Spleen (tissue), 11 donors: ENCODE measurements around the gene RNF41. TPM values are rescaled to one million over a fixed set of nuclear protein-coding genes. Genes with fewer than 3 reads are reported as not detected.
A peak's percentile ranks its signal among the peaks of the same experiment; 100 is the strongest.
"Not testable (repeated sequence)": the region's sequence is repeated elsewhere in the genome, so short reads cannot be mapped to it uniquely, and the experiment has no call there.

ENCODE experiments used
- DNase-seq: peaks from one replicate; pipeline ENCODE4 v3.0.0-alpha.2; 2020
- H3K27ac ChIP-seq, 8 donors: fragments of 200-600 bp; sonication (generic) in 7 of 8; 1 replicate in 4 of 8; 2 replicates in 4 of 8; pipeline versions ENCODE4 v1.5.0 to v1.8.0; 2016 to 2021; ENCODE audit warnings: inconsistent platforms in 4 of 8, mild to moderate bottlenecking in 4 of 8, moderate library complexity in 1 of 8
- H3K27me3 ChIP-seq, 7 donors: fragments of 200-600 bp; sonication (generic) in 6 of 7; replicated peaks in 1 of 7; 1 replicate in 4 of 7; 2 replicates in 3 of 7; pipeline versions ENCODE4 v1.5.0 to v1.8.0; 2016 to 2021; ENCODE audit warnings: inconsistent platforms in 3 of 7, mild to moderate bottlenecking in 1 of 7
- H3K36me3 ChIP-seq, 6 donors: fragments of 200-600 bp; sonication (generic) in 5 of 6; 1 replicate in 4 of 6; 2 replicates in 2 of 6; pipeline versions ENCODE4 v1.5.0 to v1.8.0; 2016 to 2021; ENCODE audit warnings: inconsistent platforms in 2 of 6
- H3K4me1 ChIP-seq, 6 donors: fragments of 200-600 bp; sonication (generic) in 5 of 6; 1 replicate in 3 of 6; 2 replicates in 3 of 6; pipeline versions ENCODE4 v1.5.0 to v1.8.0; 2016 to 2021; ENCODE audit warnings: inconsistent platforms in 3 of 6
- H3K4me3 ChIP-seq, 8 donors: fragments of 200-600 bp; sonication (generic) in 7 of 8; 1 replicate in 4 of 8; 2 replicates in 4 of 8; pipeline versions ENCODE4 v1.5.0 to v1.8.0; 2016 to 2021; ENCODE audit warnings: inconsistent platforms in 4 of 8, mild to moderate bottlenecking in 4 of 8, moderate library complexity in 2 of 8
- H3K9me3 ChIP-seq, 8 donors: fragments of 200-600 bp; sonication (generic) in 7 of 8; 1 replicate in 4 of 8; 2 replicates in 4 of 8; pipeline versions ENCODE4 v1.5.0 to v1.8.0; 2016 to 2021; ENCODE audit warnings: inconsistent platforms in 4 of 8
- POLR2A ChIP-seq, 3 donors: fragments of 450-650 bp; IDR thresholded peaks; one replicate each; pipeline ENCODE4 v1.5.1; 2017; ENCODE audit warnings: antibody characterized with exemption in 3 of 3, mild to moderate bottlenecking in 1 of 3
- POLR2AphosphoS5 ChIP-seq, 3 donors: sonication (generic); formaldehyde crosslinking; IDR thresholded peaks; one replicate each; pipeline ENCODE4 v1.5.1; 2017; ENCODE audit warnings: antibody characterized with exemption in 3 of 3
- WGBS, 5 donors: extraction: QIAGEN DNeasy Blood & Tissue Kit in 3 of 5; methylation state at CpG; one replicate each; pipeline versions ENCODE4 v1.1.5 to v1.1.7; 2013 to 2018; 5-methylcytosine and 5-hydroxymethylcytosine counted together
- intact Hi-C: fragments of 100-400 bp; cut with DNase I; formaldehyde crosslinking; loops from one replicate; pipeline ENCODE4 v1.15.0; 2023; ENCODE audit warnings: low total_unique reads
- polyA plus RNA-seq, 3 donors: library from polyadenylated mRNA; stranded (reverse); fragments of 200-250 nt; gene quantifications; one replicate each; pipeline ENCODE4 v1.2.1, GENCODE V29; 2013
- total RNA-seq, 7 donors: library from RNA; depleted of rRNA in 3 of 7; stranded (reverse); fragments of >200 nt in 3 of 7; fragmentation: NEBNext Ultra II Directional in 4 of 7; extraction: Animal tissue kit (Norgen Biotek cat#: 25700) in 4 of 7; gene quantifications; one replicate each; pipeline versions ENCODE4 v1.1.0 to v1.2.1, GENCODE V29; 2016 to 2021
- TF ChIP-seq, protein P1 (sequence below), 11 experiments: fragments of 200-600 bp in 7 of 11; fragments of 450-650 bp in 4 of 11; sonication (generic) in 4 of 11; IDR thresholded peaks in 8 of 11; conservative IDR thresholded peaks in 3 of 11; 1 replicate in 7 of 11; 2 replicates in 4 of 11; pipeline versions ENCODE4 v1.4.0 to v1.8.0; 2016 to 2021; ENCODE audit warnings: antibody characterized with exemption in 11 of 11, inconsistent platforms in 4 of 11, mild to moderate bottlenecking in 1 of 11
- donor health status: healthy with polysubstance abuse.
- donor health status: DM: no; HTN: no; CAD: no; lungs with moderate emphysema.
- donor health status: DM: no; HTN: no; CAD: no.
- donor health status: Bipolar disorder and iron deficiency.
- donor health status: healthy.
- donor health status: DM: no; HTN: no; CAD: no.
- donor health status: DM: yes; HTN: yes; CAD: no.

The RNF41 gene
- total and polyA plus RNA-seq, 10 donors, result 13.2 to 56.1 (median 45.0) TPM

GRCh38 chr12:56266693-56267442, 45.1 kb upstream of the RNF41 start, which contains the start of gene COQ10A:
Gene COQ10A (plus strand): TSS chr12:56266942. CDS start chr12:56267119, 177 bp downstream.
- intact Hi-C loops, result no loop called here
- Histone ChIP-seq H3K27ac (peak within 1 kb of the TSS; percentile 67 to 97 (median 94)), H3K4me1 (peaks cover 9 to 27% (median 20%) of the 10 kb centered on the region in 6 donors), H3K36me3 (peaks cover 0 to 33% (median 14%) of the 10 kb centered on the region in 6 donors), H3K9me3 (no peaks in the 10 kb centered on the region), H3K4me3 (peak within 1 kb of the TSS; percentile 49 to 76 (median 72)), H3K27me3 (no peaks in the 10 kb centered on the region)
- TF ChIP-seq, protein P1, sequence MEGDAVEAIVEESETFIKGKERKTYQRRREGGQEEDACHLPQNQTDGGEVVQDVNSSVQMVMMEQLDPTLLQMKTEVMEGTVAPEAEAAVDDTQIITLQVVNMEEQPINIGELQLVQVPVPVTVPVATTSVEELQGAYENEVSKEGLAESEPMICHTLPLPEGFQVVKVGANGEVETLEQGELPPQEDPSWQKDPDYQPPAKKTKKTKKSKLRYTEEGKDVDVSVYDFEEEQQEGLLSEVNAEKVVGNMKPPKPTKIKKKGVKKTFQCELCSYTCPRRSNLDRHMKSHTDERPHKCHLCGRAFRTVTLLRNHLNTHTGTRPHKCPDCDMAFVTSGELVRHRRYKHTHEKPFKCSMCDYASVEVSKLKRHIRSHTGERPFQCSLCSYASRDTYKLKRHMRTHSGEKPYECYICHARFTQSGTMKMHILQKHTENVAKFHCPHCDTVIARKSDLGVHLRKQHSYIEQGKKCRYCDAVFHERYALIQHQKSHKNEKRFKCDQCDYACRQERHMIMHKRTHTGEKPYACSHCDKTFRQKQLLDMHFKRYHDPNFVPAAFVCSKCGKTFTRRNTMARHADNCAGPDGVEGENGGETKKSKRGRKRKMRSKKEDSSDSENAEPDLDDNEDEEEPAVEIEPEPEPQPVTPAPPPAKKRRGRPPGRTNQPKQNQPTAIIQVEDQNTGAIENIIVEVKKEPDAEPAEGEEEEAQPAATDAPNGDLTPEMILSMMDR (IDR thresholded peaks at IDR 0.05 in 8 of 11, conservative IDR thresholded peaks at IDR 0.05 in 3 of 11), result peak; percentile 49 to 85 (median 71)
- TF ChIP-seq POLR2AphosphoS5 (IDR thresholded peaks at IDR 0.05) (peak; percentile 94 to 98 (median 97)), POLR2A (IDR thresholded peaks at IDR 0.05) (peak in 2 of 3 donors; percentile 75 to 77)
- peak; percentile 97 for DNase-seq
- WGBS, 5 donors, result 0 to 1% (median 1%) methylated on average over 36 to 68 of the region's 68 CpGs

DNA sequence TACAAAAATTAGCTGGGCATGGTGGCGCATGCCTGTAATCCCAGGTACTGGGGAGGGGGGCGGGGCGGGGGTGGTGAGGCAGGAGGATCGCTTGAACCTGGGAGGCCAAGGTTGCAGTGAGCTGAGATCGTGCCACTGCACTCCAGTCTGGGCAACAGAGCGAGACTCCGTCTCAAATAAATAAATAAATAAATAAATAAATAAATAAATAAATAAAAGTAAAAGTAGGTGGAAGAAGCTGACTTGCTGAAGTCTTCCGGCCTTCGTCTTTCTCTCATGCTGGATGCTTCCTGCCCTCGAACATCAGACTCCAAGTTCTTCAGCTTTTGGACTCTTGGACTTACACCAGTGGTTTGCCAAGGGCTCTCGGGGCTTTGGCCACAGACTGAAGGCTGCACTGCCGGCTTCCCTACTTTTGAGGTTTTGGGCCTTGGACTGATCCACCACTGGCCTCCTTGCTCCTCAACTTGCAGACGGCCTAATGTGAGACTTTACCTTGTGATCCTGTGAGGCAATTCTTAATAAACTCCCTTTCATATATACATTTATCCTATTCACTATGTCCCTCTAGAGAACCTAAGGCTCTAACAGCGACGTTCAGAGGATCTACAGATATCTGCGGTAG, 44.5 kb upstream of the RNF41 start:
- Histone ChIP-seq H3K4me1 (peaks cover 9 to 27% (median 20%) of the 10 kb centered on the region in 6 donors), H3K27ac (peak overlapping the region; percentile 67 to 97 (median 94)), H3K36me3 (peaks cover 0 to 26% (median 10%) of the 10 kb centered on the region in 6 donors), H3K4me3 (peak overlapping the region; percentile 49 to 76 (median 72))
- H3K9me3 ChIP-seq, DNase-seq, intact Hi-C loops, H3K27me3 ChIP-seq: not testable (repeated sequence)
- 56 to 64% (median 58%) methylated on average over 16 of the region's 16 CpGs for WGBS, 5 donors

DNA sequence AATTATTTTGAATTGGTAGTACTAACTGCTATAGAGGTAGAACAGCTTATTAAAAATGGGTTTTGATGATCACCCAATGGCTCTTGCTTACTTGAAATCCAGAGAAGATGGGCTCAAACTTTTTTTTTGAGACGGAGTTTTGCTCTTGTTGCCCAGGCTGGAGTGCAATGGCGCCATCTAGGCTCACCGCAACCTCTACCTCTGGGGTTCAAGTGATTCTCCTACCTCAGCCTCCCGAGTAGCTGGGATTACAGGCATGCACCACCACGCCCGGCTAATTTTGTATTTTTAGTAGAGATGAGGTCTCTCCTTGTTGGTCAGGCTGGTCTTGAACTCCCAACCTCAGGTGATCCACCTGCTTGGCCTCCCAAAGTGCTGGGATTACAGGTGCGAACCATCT, 41.2 kb upstream of the RNF41 start:
- H3K36me3 ChIP-seq, H3K9me3 ChIP-seq, intact Hi-C loops, H3K27ac ChIP-seq, H3K4me3 ChIP-seq, H3K27me3 ChIP-seq, DNase-seq: not testable (repeated sequence)
- WGBS, 5 donors, result 84 to 95% (median 88%) methylated on average over 7 of the region's 7 CpGs
- peaks cover 15 to 32% (median 29%) of the 10 kb centered on the region in 6 donors for H3K4me1 ChIP-seq

- no peaks in the 10 kb centered on the region for H3K27me3 ChIP-seq
- no peaks in the 10 kb centered on the region for H3K9me3 ChIP-seq
- DNase-seq, result no peak
- H3K36me3 ChIP-seq, result peaks cover 0 to 2% (median 0%) of the 10 kb centered on the region in 6 donors
- no peak overlapping the region for H3K27ac ChIP-seq
- 86 to 93% (median 91%) methylated on average over 5 of the region's 5 CpGs for WGBS, 5 donors
- intact Hi-C loops, result no loop called here
- peaks cover 20 to 36% (median 31%) of the 10 kb centered on the region in 6 donors for H3K4me1 ChIP-seq
- no peak overlapping the region for H3K4me3 ChIP-seq
- TF ChIP-seq, protein P1 (IDR thresholded peaks at IDR 0.05 in 8 of 11, conservative IDR thresholded peaks at IDR 0.05 in 3 of 11), result no peak
- TF ChIP-seq POLR2AphosphoS5 (IDR thresholded peaks at IDR 0.05) (no peak), POLR2A (IDR thresholded peaks at IDR 0.05) (no peak)
Measured at GRCh38 chr12:56261503-56262232, 39.9 kb upstream of the RNF41 start.
